HG03108 (cell line): Measurements from ENCODE around the gene SEMA3C.
"Not testable (repeated sequence)": the region's sequence is repeated elsewhere in the genome, so short reads cannot be mapped to it uniquely, and the experiment has no call there.

Source experiments
- ATAC-seq: cut with Tn5 transposase; IDR thresholded peaks from one replicate; pipeline ENCODE4 v1.9.1; 2021; ENCODE audit warnings: moderate library complexity; ENCODE audit not compliant: unreplicated experiment

Gene SEMA3C

GRCh38 chr7:80929619-80930018, 10.8 kb upstream of the SEMA3C start:
- ATAC-seq: no peak

GRCh38 chr7:80926955-80927354, 8.1 kb upstream of the SEMA3C start:
- ATAC-seq: not testable (repeated sequence)

DNA sequence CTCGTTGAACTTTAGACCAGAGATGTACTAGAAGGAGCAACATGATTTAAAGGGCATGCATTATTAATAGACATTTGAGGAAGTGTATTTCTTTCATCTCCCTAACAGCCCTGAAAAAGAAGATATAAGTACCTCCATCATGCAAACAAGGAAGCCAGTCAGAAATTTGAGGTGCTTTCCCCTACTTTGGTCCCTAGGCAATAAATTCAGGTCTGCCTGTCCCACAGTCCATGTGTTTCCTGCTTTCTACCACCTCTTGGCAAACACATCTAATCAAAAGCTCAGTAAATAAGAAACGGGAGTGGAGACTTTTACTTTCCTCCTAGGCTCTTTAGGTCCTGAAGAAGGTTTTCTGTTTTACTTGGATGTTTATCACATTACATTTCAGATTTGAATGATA, 5.2 kb upstream of the SEMA3C start:
- ATAC-seq: no peak

GRCh38 chr7:80923211-80923612, 4.4 kb upstream of the SEMA3C start:
- ATAC-seq: no peak

DNA sequence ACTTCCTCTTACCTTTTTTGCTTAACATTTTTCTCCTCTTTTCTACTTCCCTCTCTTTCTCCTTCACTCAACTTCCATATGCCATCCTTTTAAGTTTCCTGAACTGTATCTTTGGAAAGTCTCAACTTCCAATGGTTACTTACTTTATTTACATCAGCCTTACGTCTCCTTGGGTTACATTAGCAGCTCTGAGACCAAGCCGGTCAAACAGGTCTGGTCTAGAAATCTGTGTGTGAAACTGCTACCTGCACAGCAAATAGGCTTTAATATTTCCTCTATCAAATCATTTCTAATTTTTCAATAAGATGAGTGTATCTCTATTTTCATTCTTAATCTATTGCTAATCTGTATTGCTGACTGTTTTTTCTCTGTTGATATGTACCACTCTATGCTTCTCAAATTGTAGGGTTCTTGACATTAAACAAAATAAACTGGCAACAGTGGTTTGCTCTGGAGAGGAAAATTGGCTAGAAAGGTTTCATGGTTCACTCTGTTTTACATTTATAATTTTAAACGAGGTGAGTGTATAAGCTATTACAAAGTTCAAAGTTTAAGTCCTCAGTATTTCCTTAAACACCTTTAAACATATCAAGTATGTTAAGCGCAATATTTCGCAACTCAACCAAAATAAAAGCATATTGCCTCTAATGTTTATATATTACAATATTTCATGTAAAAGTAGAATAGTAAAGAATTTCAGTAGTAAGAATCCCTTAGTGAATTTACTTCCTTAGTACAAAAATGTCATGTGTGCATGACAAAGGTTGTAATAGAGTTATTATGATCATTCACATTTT, 3.6 kb upstream of the SEMA3C start:
- no peak for ATAC-seq

GRCh38 chr7:80921130-80921529, 2.3 kb upstream of the SEMA3C start:
- no peak for ATAC-seq

DNA sequence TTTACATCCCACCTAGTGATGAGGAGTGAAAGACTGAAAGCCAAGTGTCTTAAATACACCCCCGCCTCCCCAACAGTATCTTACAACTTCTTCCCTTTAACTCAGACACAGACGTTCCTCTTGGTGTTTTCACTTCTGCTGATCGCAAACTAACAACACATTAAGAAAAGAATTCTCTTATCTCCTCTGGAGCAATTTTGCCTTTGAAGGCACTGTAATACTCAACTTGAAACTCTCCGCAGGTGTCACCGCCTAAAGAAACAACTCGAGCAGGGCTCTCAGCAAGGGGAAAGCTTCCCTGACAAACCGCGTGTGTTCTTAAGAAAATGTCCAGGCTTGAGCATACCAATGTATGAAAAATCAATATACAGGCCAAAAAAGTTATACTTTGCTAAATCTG, 452 bp downstream of the SEMA3C start:
- no peak for ATAC-seq

DNA sequence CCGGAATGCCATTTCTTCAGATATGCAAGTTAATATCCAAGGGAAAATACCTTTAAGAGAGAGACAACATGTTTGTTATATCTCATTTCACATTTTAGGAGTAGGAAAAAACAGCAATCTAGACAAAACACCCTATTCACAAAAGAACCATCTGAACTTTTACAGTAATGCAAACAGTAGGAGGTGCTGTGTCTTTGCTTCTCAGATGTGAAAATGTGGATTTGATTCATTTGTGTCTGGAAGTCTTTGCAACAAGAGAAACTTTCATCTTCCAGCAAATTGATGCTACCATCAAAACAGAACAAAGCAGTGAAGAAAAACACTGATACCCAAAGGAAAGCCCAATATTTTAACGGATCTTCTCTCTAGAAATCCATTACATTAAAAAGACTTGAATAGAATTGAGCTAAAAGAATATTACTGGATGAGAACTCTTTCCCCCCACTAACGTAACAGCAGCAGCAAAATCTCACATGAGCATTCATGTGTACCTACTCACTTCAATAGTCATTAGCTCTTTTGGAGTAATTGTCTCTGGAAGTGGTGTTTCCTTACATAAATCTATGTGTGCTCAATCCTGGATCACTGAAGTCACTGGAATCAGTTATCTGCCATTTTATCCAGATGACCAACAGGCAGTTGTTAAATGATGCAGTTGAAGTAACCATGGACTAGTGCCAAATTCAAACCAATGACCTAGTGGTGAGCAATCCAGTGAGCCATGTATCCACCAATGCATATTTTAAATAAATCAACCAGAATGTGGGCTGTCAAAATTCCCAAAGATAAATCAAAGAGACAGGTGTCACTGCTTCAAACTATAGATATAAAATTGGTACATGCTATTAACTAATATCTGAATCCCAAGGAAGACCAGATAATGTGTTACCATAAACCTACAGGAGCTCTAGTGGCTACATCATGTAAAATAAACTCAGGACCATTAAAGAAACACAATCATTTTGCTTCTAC, 1.8 kb downstream of the SEMA3C start:
- no peak for ATAC-seq

GRCh38 chr7:80910228-80910627, 8.6 kb downstream of the SEMA3C start:
- ATAC-seq: no peak

GRCh38 chr7:80908360-80908797, 10.5 kb downstream of the SEMA3C start:
- ATAC-seq: no peak

DNA sequence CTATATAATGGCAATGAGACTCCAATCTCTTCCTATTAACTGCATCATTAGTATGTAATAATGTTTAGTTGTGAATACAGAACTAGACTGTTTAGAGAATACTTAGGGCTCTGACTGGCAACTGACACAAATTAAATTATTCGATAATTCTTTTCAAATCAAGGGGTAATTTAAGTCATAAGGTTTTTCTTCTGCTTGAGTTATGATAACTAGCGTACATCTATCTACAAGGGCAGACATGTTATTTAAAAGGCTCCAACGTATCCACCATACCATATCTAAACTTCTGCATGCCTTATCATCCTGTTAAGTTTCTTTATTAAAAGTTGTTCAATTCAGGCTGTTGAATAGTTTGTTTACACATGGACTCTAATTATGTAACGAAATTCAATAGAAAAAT, 11.2 kb downstream of the SEMA3C start:
- ATAC-seq: no peak

DNA sequence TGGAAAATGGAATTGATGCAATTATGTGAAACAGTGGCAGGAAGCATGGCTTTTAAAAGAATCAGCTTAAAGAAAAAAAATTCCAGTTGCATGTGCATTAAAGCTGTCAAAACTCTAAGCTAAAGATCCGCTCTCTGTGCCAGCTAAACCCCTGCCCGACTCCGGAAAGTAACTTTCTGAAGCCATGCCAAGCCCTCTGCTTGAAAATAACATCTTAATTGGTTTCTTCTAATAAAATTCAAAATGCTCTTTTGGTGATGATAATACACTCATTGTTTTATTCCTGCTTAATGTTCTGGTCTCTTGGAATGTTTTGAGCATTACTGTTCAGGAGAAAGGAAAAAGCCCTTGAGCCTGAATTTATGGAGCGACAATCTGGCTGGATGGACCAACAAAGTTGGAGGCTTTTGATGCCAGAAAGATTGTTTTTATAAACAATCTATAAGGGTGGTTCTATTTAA, 11.7 kb downstream of the SEMA3C start:
- ATAC-seq: no peak

DNA sequence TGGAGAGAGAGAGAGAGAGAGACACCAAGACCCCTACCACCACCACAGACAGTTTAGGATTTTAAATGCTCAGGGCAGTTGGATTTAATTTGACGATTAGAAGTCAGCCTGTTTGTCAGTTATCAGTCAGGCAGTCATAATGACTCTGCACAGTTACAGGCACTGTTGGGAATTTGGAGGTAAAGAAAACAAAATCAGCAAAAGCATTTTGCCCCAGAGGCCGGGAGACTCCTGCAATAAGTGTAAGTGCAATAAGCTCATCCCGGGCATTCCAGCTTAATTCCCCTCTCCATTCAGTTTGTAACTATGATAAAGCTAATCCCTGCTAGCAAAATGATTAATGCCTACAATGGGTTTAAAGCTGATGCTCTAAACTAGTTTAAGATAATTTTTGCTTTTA, 13.5 kb downstream of the SEMA3C start:
- ATAC-seq: no peak

DNA sequence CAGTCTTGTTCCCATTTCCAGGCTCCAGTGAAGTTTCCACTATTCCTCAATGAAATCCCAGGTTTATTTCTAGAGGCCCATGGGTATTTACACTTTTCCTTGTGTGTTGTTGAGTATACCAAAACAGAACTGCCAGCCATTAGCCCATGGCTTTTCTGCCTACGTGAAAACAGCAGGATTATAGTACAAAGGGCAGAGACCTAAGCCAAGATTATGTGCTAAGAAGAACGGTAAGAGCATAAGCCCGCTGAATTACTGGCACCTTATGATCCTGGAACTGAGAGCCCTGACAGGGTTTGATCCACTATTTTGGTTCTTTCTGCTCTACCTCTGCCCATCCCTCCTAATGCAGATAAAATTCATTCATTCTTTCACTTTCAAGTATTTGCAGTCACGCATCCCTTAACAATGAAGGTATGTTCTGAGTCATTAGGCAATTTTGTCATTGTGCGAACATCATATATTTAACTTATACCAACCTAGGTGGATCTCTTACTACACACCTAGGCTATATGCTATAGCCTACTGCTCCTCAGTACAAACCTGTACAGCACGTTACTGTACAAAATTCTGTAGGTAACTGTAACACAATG, 16.0 kb downstream of the SEMA3C start:
- ATAC-seq: no peak

DNA sequence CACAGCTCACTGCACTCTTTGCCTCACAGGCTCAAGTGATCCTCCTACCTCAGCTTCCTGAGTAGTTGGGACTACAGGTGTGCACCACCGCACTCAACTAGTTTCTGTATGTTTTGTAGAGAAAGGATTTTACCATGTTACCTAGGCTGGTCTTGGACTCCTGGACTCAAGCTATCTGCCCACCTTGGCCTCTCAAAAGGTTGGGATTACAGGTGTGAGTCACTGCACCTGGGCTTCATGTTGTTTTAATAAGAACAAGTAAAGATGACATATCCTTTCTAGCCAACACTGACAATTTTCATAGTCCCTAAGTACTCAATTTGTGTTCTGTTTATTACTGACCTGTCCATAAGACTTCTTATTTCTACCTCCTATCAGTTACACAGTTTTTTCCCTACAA, 16.8 kb downstream of the SEMA3C start:
- no peak for ATAC-seq

DNA sequence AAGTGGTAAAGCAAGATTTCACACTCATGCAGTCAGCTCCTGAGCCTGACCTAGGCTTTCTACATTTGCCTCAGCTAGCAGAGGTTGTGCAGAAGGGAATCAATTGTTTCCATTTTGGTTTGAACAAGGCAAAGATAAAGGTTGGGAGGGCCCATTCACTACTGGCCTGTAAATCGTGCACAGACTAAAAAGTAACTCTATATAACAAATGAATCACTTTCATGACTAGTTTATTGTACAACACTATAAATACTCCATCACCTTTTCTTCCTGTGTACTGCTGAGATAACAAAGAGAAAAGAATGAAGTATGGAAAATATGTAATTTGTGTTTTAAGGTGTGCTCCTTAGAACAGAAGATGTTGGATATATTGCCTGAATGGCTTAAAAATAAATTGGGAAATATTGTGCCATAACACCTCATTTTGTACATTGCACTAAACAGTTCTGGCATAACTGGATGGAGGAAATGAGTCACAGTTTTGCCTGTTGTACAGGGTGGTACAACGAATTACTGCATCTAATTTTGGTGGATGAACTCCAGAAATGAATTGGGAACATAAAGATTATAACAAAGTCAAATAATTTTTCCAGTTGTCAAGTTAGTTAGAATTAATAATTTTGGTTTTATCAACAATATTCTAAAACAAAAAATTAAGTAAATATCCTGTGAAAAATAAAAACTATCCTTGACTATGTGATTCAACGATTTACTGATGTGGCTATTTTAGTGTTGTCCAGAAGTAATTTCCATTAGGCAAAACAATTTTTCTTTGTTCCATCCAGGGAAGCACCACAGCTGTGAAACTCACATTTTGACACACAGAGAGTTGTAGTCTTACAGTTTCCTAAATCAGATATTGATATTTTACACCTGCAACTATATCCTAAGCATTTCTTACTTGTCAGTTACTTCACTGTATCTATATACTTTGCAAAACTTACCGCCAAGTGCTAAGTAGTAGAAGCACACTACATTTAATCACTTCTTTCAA, 18.0 kb downstream of the SEMA3C start:
- no peak for ATAC-seq

- ATAC-seq: no peak
Measured at GRCh38 chr7:80896906-80897598, 21.8 kb downstream of the SEMA3C start.

DNA sequence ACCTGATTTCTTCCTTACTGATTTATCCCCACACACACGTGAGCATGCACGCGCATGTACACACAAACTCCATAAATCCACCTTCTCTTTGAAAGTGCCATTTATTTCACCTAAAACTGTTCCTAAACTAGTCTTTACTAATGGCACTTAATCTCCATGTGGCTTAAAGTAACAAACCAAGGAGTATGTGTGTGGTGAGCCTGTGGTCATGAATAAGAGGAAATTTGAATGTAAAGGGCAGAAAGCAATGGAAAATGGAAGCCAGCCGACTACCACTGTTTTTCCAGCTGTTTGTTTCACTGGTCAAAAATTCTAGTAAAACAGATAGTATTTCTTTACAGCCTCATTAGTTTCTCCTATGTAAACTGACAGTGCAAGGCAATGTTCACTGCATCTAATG, 23.8 kb downstream of the SEMA3C start:
- no peak for ATAC-seq

DNA sequence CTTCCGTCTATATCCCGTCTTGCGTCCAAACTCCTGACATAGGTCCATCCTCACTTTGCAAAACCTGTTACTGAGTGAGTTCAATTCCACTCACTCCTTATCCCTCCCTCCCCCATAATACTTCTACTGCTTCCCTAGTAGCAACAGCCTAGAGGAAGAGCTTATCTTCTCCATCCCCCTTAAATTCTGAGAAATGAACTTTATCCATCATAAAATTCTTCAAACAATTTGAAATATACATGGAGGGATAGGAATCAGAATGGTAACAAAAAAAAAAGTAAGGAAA, 27.6 kb downstream of the SEMA3C start:
- ATAC-seq: no peak
